Neural cell (in vitro differentiated cells): Measurements from ENCODE around the gene NPR2.

Experiments used
- CTCF ChIP-seq: fragments of 450-650 bp; IDR thresholded peaks from 2 replicates; pipeline ENCODE4 v1.5.1; 2014; ENCODE audit warnings: antibody characterized with exemption, mild to moderate bottlenecking, moderate library complexity; ENCODE audit not compliant: poor library complexity, severe bottlenecking
- EP300 ChIP-seq: fragments of 450-650 bp; conservative IDR thresholded peaks from 2 replicates; pipeline ENCODE4 v1.6.1; 2014; ENCODE audit warnings: antibody characterized with exemption, mild to moderate bottlenecking, moderate library complexity; ENCODE audit not compliant: poor library complexity, severe bottlenecking
- EZH2 ChIP-seq: fragments of 200-600, 300-800 bp; shearing (Covaris generic), sonication (generic); IDR thresholded peaks from 2 replicates; pipeline ENCODE4 v1.6.1; 2014; ENCODE audit warnings: antibody characterized with exemption, low read length, borderline replicate concordance, mild to moderate bottlenecking; ENCODE audit not compliant: insufficient read depth, poor library complexity, severe bottlenecking
- POLR2AphosphoS5 ChIP-seq: IDR thresholded peaks from 2 replicates; pipeline ENCODE4 v1.6.1; 2012
- TAF1 ChIP-seq: IDR thresholded peaks from 2 replicates; pipeline ENCODE4 v1.6.1; 2012; ENCODE audit warnings: low read depth

GRCh38 chr9:35771075-35771433 is 20.3 kb upstream of the NPR2 start:
- no peak for TF ChIP-seq CTCF
- no peak for TF ChIP-seq TAF1
- no peak for TF ChIP-seq EP300
- TF ChIP-seq POLR2AphosphoS5 = no peak
- TF ChIP-seq EZH2 = no peak
